DMS 273 treated with DMSO at 0.1 percent for 48 hours (cell line): ENCODE results near the gene CNTRL.

Experiments
- DNase-seq: peaks from one replicate; lab custom pipeline; 2025; lab: John Stamatoyannopoulos, UW

Gene CNTRL

DNA sequence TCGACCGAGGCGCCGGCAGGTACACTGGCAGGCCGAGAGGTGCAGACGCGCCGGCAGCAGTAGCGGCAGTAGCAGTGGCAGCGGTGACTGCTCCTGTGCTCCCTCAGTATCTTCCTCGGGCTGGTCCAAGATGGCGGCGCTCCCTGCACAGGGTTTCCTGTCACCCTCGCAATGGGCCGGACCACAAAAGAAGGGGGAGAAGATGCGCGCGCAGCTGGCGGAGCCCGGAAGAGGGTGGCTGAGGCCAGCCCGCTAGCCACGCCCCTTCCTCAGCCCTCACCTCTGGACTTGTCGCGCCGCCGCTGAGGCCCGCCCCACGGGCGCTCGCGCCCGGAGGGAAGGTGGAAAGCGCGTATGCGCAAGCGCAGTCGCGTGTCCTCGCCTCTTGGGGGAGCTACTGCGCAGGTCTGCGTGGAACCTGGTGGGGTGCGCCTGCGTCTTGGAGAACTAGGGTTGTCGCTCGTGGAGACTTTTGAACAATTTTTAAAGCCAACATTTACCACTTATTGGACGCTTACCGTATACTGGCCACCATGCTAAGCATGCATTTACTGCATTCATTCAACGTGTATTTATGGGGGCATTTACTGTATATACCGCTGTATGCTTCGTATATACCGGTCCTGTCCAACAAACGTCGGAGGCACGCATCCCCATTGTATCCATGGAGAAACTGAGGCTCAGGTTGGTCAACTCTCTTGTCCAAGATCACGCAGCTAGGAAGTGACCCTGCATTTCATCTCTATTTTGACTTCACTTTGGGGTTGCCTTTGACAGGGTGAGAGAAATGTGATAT is 127.2 kb downstream of the CNTRL start, which contains the start of gene RAB14:
RAB14 (minus strand) TSS at position 132 of the 796 bp plus-strand sequence. CDS start 8,457 bp downstream, outside the sequence.
- peak; percentile 95 for DNase-seq

DNA sequence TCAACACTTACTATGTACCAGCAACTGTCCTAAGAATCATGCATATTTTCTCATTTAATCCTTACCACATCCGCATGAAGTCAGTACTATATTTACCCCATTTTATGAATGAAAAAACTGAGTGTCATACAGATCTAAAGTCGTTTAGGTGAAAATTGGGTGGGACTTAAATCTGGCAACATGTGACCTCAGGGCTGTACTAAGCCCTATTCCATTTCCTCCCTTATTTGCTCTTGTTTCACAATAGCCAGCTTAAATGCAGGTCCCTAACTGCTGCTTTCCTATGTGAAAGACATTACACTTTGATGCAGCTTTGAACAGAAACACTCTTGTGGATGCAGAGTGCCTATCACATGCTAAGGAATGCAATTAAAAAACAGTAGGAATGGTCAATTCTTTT is 129.4 kb downstream of the CNTRL start:
- DNase-seq, result no peak

GRCh38 chr9:121204611-121205010 is 129.9 kb downstream of the CNTRL start:
- no peak for DNase-seq

GRCh38 chr9:121206516-121207370 is 132.0 kb downstream of the CNTRL start:
- no peak for DNase-seq

DNA sequence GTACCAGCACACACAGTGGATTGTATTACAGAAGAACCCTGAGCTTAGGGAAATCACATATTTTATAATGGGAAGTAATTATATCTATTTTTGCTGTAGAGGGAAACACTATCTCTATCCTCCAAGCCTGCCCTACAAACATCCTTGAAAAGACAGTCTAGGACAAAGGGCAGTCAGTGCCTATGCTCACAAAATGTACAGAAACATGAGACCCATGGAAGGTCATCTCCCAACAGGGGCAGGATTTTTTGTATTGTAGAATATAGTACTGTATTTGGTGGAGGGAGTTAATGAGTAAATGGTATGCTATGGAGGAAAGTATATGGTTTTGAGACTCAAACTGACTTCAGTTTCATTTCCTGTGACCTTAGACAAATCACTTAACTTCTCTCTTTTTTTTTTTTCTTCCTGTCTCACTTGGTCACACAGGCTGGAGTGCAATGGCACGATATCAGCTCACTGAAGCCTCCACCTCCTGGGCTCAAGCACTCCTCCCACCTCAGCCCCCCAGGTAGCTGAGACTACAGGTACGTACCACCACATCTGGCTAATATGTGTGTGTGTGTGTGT is 132.7 kb downstream of the CNTRL start:
- DNase-seq, result no peak

GRCh38 chr9:121210536-121210935 is 135.8 kb downstream of the CNTRL start:
- no peak for DNase-seq

DNA sequence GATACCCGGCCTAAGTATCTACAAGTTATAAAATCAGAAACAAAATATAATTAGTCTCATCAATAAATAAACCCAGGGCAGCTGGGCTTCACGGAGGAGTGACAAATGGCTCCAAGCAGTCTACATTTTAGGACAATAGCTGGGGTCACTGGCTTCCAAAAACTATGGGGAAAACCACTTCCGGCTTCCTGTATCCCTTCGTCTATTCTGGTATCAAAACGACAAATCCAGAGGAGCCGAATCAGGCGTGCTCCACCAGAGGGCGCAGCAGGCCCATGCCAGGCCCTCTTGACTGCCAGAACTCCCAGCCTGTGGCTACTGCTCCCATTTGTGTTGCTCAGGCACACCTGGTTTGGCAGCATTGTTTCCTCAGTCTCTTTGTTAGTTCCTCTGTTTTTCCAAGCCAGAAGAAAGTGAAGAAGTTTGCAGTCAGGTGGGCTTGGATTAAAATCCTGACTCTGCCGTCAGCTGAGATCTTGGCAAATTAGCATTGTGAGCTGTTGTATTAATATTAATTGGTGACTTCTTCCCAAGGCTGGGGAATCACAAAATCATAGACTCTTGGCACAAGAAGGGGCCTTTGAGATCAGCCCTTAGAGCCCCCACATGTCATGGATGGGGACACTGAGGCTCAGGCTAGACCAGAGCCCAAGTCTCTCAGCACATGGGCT is 138.5 kb downstream of the CNTRL start:
- DNase-seq, result peak; percentile 70

DNA sequence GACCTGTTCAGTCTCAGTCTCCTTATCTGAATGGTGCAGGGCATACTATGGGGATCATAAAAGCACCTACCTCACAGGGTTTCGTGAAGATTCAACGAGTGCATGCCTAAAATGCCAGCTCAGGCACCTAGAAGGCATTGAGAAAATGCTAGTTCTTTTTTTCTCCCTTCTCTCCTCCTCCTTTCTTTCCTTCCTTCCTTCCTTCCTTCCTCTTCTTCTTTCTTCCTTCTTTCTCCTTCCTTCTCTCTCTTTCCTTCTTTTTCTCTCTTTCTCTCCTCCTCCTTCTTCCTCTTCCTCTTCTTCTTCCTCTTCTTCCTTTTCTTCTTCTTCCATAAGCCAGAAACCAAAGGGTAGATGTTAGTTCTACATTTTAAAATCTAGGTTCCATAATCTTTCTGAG is 139.2 kb downstream of the CNTRL start:
- DNase-seq, result no peak

GRCh38 chr9:121216271-121216805 is 141.6 kb downstream of the CNTRL start:
- DNase-seq, result no peak

- DNase-seq, result no peak
Observed at GRCh38 chr9:121217609-121218292, 143.0 kb downstream of the CNTRL start.

DNA sequence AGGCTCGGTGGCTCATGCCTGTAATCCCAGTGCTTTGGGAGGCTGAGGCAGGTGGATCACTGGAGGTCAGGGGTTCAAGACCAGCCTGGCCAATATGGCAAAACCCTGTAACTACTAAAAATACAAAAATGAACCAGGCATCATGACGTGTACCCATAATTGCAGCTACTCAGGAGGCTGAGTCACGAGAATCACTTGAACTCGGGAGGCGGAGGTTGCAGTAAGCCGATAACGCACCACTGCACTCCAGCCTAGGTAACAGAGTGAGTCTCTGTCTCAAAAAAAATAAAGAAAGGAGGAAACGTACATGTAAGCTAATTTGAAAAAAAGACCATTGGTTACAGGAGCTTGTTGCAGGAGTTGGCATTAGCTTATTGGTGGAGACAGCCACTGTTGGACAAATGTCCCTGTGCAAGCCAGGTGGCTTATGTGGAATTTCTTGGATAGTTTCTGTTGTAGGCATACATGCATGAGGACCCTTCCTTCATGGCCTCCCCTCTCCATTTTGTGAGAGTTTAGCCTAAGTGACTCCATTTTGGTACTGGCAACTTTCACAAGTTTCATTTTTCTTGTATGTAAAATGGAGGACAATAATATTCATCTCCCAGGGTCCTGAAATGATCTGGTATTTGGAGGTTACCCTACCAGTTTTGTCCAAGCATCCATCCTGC is 143.7 kb downstream of the CNTRL start:
- no peak for DNase-seq

DNA sequence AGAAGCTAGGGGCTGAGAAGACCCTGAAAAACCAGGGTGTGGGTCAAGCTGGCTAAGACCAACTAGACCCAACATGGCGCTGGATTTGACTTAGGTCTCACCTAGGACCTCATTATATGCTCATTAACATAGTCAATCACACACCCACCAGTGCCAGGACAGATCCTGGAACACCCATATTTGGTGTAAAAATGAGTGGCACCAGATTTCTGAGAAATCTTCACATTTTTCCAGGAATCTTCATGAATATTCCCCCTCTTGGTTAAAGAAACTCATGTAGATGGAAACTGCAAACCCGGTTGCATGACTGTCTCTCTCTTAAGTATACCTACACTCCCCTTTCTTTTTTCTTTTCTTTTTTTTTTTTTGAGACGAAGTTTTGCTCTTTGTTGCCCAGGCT is 144.8 kb downstream of the CNTRL start:
- no peak for DNase-seq

DNA sequence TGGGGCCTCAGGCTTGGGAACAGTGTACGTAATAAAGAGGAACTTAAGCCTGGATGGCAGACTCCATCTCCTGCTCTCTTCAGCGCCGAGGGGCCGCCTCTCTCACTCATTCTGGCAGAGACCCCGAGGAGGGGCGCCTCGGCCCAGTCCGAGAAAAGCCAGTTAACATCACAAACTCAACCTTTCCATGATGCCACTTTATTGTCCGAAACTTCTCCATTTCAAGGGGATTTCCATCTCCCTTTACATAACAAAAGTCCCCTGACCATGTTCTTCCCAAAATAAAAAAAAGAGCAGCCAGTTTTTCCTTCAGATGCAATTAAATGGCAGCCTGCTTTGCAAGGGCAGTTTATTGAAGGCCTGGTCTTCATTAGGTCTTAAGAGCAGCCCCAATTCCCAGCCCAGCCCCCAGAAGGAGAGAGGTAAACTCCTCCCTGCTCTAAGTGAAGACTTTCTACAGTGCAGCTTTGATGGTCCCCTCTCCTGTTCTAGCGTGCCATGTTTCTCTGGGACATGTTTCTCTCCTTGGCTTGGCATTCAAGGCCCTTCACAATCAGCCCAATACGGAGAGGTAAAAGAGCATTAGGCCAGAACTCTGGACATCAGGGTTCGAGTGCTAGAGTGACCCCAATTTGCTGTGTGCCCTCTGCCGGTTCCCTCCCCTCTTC is 146.4 kb downstream of the CNTRL start:
- no peak for DNase-seq

DNA sequence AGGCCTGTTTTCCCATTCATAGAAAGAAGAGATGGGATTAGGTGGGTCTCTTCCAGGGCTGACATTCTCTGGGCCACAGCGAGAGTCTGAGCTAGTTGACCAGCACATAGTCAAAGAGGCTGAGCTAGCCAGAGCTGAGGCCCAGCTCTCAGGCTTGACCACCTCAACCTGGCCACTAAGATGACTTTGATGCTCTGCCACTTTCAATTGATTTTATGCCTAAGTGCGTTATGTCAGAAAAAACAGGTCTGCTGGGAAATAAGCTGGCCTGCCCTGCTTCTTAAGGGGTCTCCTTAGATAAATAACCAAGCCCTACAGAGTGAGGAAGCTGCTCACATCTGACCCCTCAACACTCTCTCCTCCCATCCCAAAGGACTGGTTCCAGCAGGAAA is 146.9 kb downstream of the CNTRL start:
- no peak for DNase-seq

GRCh38 chr9:121222524-121223171 is 147.9 kb downstream of the CNTRL start:
- no peak for DNase-seq

- DNase-seq, result no peak
Observed at GRCh38 chr9:121225240-121225639, 150.5 kb downstream of the CNTRL start.

DNA sequence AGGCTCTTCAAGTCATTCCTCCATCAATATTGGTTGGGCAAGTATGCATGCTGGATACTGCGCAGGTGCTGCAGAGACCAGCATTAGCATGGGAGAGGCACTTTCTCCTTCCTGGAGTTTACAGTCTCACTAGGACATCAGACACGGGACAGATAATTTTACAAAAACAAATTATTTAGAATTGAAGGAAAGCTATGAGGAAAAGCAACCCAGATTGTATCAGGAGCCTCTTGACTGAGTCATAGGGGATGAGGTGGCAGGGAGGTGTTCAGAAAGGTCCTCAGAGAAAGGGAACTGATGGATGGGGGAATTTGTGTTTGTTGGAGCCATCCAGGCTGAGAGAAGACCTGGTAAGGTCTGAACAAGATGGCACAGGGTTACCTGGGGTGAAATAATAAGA is 151.4 kb downstream of the CNTRL start:
- DNase-seq, result no peak
